ENCODE results near the gene CTNNA3.
"Not testable (repeated sequence)": the region's sequence is repeated elsewhere in the genome, so short reads cannot be mapped to it uniquely, and the experiment has no call there.

CTNNA3 gene

GRCh38 chr10:66378117-66378876 lies 1317.7 kb downstream of the CTNNA3 start:
- peak; percentile 41 for DNase-seq (ENCODE audit: low read depth)

DNA sequence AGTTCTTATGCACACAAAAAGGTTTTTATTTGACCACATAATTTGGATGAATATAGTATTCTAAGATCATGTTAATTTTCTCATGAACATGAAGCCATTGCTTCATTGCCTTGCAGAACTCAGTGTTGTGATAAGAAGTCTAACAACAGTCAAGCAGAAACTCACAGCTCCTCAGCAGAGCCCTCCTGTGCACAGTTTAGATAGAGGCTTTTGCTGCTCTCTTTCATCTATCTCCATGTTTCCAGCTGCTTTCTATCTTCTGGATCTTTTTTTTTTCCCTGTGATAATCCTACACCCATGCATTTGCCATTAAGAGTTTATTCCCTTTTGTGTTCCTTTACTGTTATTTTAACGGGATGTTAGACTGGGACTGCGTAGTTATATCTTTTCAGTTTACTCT lies 1327.8 kb downstream of the CTNNA3 start:
- no peak for DNase-seq (ENCODE audit: low read depth)

DNA sequence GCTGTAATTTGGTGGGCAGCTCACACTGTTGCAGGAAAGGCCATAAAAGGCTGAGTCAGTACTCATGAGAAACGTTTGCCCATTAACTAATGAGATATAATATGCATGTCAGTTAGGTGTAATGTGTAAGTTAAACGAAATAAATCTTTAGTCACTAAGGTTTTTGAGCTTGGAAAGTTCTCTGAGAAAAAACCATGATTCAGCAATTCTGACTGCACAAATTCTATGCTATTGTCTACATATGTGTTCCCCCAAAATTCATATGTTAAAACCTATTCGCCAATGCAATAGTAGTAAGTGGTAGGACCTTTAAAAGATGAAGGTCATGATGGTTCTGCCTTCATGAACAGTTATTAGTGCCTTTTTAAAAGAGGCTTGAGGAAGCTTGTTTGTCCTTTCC lies 1329.8 kb downstream of the CTNNA3 start:
- no peak for DNase-seq (ENCODE audit: low read depth)

DNA sequence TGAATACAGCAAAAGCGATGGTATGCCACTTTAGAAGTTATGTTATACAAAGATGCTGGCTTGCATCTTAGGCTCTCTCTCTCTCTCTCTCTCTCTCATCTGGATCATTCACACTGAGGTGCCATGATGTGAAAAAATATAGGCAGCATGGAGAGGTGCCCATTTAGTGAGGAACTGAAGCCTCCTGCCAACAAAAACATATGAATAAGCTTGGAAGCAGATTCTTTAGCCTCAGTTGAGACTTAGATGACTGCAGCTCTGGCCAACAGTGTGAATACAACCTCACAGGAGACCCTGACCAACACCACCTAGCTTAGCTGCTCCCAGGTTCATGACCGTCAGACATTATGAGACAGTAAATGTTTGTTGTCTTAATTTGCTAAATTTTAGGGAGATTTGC lies 1330.3 kb downstream of the CTNNA3 start:
- no peak for DNase-seq (ENCODE audit: low read depth)

- DNase-seq (ENCODE audit: low read depth) = no peak
These were observed 1333.5 kb downstream of the CTNNA3 start for GRCh38 chr10:66362522-66362921.

- DNase-seq (ENCODE audit: low read depth) = not testable (repeated sequence)
These were observed 1342.2 kb downstream of the CTNNA3 start for GRCh38 chr10:66353822-66354221.

GRCh38 chr10:66353422-66353821 lies 1342.6 kb downstream of the CTNNA3 start:
- DNase-seq (ENCODE audit: low read depth) = no peak

GRCh38 chr10:66350622-66351399 lies 1345.2 kb downstream of the CTNNA3 start:
- DNase-seq (ENCODE audit: low read depth) = no peak

DNA sequence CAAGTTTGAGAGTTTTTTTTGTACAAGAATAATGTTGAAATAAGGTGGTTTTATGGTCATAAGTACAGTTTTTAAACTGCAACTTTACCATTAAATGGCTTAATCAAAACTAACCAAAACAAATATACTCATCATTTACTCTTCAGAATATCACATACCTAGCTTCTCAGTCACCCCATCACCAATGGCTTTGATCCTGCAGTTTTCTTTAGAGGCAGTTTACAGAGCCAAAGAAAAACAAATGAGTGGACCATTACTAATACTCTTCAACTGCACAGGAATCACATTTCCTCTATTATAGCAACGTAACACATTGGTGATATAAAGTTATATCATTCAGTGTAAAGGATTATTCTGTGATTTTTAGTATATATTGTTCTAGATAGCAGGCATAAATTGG lies 1346.3 kb downstream of the CTNNA3 start:
- DNase-seq (ENCODE audit: low read depth) = no peak

DNA sequence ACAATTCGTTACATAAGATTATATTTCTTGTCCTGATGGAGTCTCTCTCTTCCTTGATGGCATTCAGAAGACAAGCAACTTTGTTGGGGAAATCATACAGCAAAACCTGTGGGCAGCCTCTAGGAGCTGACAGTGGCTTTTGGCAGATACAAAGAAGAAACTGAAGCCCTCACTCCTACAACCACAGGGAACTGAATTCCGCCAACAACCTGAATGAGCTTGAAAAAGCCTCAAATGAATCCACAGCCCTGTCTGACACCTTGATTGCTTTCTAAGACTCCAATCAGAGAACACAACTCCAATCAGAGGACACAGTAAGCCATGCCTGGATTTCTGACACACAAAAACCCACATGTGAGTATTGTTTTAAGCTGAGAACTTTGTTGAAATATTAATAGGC lies 1346.9 kb downstream of the CTNNA3 start:
- DNase-seq (ENCODE audit: low read depth) = no peak

DNA sequence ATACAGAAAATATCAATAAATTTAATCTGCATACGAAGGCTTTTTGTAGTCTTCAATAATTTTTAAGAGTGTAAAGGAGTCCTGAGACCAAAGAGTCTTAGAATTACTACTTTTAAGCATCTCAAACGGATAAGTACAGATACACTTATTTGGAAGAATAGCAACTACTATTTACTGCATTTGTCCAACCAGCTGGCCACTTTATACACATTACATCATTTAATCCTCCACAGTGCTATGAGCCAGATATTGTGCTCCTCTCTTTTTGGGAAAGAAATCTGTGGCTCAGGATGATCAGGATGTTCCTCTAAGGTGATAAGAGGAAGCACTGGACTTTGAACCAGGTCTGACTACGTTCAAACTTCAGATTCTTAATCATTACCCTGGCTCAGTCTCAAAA lies 1358.8 kb downstream of the CTNNA3 start:
- DNase-seq (ENCODE audit: low read depth) = no peak

DNA sequence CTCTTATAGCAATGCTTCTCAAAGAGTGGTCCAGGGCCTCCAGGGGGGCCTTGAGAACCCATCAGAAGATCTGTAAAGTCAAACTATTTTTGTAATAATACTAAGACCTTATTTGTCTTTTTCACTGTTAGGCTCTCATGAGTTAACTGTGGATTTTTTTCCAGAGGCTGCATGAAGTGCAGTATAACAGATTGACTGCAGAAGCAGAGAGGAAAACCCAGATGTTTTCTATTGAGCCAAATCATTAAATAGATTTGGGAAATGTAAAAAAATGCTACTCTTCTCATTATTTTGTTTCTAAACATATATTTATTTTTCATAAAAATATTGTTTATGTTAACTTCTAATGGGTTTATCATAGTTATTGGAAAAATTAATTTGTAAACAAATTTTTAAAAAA lies 1359.2 kb downstream of the CTNNA3 start:
- DNase-seq (ENCODE audit: low read depth) = no peak

GRCh38 chr10:66335753-66336152 lies 1360.2 kb downstream of the CTNNA3 start:
- not testable (repeated sequence) for DNase-seq (ENCODE audit: low read depth)

DNA sequence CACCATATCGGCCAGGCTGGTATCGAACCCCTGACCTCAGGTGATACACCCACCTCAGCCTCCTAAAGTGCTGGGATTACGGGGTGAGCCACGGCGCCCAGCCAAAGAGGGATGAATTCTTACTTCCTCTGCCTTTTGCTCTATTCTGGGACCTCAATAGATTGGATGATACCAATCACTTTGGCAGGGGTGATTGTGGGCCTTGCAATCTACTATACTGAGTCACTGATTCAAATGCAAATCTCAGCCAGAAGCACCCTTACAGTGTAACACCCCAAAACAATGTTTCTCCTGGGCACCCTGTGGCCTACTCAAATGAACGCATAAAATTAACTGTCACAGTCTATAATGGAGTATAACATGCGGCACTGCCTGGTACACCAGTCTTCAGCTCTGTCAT lies 1366.8 kb downstream of the CTNNA3 start:
- no peak for DNase-seq (ENCODE audit: low read depth)

GRCh38 chr10:66326876-66327275 lies 1369.1 kb downstream of the CTNNA3 start:
- DNase-seq (ENCODE audit: low read depth) = no peak

- DNase-seq (ENCODE audit: low read depth) = no peak
These were observed 1373.2 kb downstream of the CTNNA3 start for GRCh38 chr10:66322777-66323176.

- no peak for DNase-seq (ENCODE audit: low read depth)
These were observed 1374.0 kb downstream of the CTNNA3 start for GRCh38 chr10:66321723-66322665.

GRCh38 chr10:66318761-66319160 lies 1377.2 kb downstream of the CTNNA3 start:
- no peak for DNase-seq (ENCODE audit: low read depth)

DNA sequence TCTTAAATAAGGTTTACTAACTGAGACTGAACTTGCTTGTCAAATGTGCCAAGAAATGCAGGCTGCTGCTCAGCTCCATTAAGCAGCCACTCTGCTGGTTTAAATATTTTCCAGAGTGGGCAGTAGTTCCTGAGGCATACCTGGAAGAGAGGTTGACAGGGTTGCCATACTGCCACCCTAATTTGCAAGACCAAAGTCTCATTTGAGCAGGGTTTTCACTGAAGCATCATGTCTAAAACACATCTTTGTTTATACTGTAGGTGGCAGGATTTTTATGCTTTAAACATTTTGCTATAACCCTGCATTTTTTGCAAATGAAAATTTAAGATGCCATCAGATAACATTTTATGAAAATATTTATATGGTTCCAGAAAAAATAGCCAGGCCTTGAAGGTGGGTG lies 1388.2 kb downstream of the CTNNA3 start:
- DNase-seq (ENCODE audit: low read depth) = no peak

DNA sequence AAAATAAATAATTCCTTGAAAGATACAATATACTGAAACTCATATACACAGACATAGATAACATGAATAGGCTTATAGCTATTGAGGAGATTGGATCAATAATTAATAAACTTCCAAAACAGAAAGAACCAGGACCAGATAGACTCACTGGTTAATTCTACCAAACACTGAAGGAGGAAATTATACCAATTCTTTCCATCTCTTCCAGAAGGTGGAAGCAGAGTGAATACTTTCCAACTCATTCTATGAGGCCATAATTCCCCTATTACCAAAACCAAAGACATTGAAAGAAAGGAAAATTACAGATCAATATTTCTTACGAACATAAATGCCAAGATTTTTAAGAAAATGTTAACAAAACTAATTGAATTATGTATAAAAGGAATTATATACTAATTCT lies 1394.9 kb downstream of the CTNNA3 start:
- DNase-seq (ENCODE audit: low read depth) = no peak

DNA sequence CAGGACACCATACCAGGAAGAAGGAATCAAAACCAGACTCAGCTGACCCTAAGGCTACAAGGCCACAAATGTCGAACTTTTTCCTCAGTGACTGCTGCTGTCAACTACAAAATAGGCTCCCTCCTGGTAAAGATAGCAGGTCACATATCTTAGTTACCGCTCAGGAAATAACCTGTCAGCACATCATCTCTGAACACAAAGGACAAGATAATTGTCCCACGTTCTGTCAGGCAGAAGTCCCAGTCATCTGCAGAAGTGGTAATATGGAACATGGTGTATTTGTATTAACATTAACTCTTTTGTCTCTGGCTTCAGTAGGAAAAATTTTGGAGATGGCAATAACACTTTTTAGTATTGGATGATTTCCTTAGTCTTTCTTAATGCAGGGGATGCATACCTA lies 1400.4 kb downstream of the CTNNA3 start:
- no peak for DNase-seq (ENCODE audit: low read depth)

DNA sequence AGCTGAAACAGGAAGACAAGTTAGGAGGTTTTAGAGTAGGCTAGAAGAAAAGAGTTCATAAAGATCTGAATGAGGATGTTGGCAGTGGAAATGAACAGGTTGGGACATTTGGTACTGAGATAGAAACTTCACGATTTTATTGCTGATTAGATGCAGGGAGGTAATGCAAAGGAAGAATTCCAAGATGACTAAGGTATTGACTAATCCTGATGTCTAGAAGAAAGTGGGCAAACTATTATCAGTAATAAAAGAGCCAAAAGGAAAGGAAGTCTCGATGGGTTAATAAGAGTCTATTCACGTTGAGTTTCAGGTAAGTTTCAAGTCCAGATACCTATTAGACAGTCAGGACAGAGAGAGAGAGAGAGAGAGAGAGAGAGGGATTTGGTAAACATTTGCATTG lies 1401.5 kb downstream of the CTNNA3 start:
- no peak for DNase-seq (ENCODE audit: low read depth)

Measured in amniotic epithelial cell (primary cell).